ENCODE results near the gene BRD9. TPM values are rescaled to one million over a fixed set of nuclear protein-coding genes. Genes with fewer than 3 reads are reported as not detected.
"Not testable (repeated sequence)": the region's sequence is repeated elsewhere in the genome, so short reads cannot be mapped to it uniquely, and the experiment has no call there.

Gene BRD9
- total RNA-seq, 1 experiment from 2014 or later = 77.6 TPM

GRCh38 chr5:850511-851006, 42.0 kb downstream of the BRD9 start, which contains the start of gene ZDHHC11:
Gene ZDHHC11, minus strand, starts transcription at chr5:850986. Its CDS starts 384 bp downstream, at chr5:850602.
- Histone ChIP-seq H3K9me3 (replicated peaks) (no peaks in the 10 kb centered on the region), H3K27ac (no peak within 1 kb of the TSS), H3K36me3 (no peaks in the 10 kb centered on the region), H3K4me3 (no peak within 1 kb of the TSS), H3K4me1 (replicated peaks) (no peaks in the 10 kb centered on the region), H3K27me3 (replicated peaks) (peaks cover 37% of the 10 kb centered on the region)
- DNase-seq (ENCODE audit: low read depth in 1 of 2, low spot score in 2 of 2) = peak in 1 of 2 experiments; percentile 49

GRCh38 chr5:849651-850301, 42.8 kb downstream of the BRD9 start:
- Histone ChIP-seq H3K4me3 (no peak overlapping the region), H3K4me1 (replicated peaks) (no peaks in the 10 kb centered on the region), H3K27ac (no peak overlapping the region), H3K36me3 (no peaks in the 10 kb centered on the region), H3K9me3 (replicated peaks) (no peaks in the 10 kb centered on the region), H3K27me3 (replicated peaks) (peaks cover 37% of the 10 kb centered on the region)
- peak in 1 of 2 experiments; percentile 36 for DNase-seq (ENCODE audit: low read depth in 1 of 2, low spot score in 2 of 2)

DNA sequence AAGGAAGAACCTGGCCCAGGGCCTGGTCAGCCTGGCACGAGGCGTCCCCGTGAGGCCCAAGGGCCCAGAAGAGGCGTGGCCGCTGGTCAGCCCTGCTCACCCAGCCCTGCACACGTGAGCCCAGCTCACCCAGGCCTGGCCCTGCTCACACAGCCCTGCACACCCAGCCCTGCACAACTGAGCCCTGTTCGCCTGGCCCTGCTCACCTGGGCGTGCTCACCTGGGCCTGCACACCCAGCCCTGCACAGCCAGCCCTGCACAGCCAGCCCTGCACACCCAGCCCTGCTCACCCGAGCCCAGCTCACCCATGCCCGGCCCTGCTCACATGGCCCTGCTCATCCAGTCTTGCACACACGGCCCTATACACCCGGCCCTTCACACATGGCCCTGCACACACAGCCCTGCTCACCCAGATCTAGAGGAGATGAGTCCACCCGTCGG, 43.9 kb downstream of the BRD9 start:
- Histone ChIP-seq H3K4me1 (replicated peaks) (no peaks in the 10 kb centered on the region), H3K4me3 (no peak overlapping the region), H3K27ac (no peak overlapping the region), H3K27me3 (replicated peaks) (peaks cover 37% of the 10 kb centered on the region), H3K9me3 (replicated peaks) (no peaks in the 10 kb centered on the region), H3K36me3 (no peaks in the 10 kb centered on the region)
- DNase-seq (ENCODE audit: low read depth in 1 of 2, low spot score in 2 of 2) = peak in 1 of 2 experiments; percentile 42

- H3K27me3 ChIP-seq (replicated peaks) = peaks cover 37% of the 10 kb centered on the region
- H3K4me3 ChIP-seq; H3K27ac ChIP-seq; H3K4me1 ChIP-seq (replicated peaks); H3K9me3 ChIP-seq (replicated peaks); H3K36me3 ChIP-seq: not testable (repeated sequence)
- DNase-seq (ENCODE audit: low read depth in 1 of 2, low spot score in 2 of 2) = peak in 1 of 2 experiments; percentile 39
Measured at GRCh38 chr5:847736-848135, 44.9 kb downstream of the BRD9 start.

- not testable (repeated sequence) for H3K9me3 ChIP-seq (replicated peaks); H3K4me1 ChIP-seq (replicated peaks); H3K4me3 ChIP-seq; H3K36me3 ChIP-seq; H3K27ac ChIP-seq
- H3K27me3 ChIP-seq (replicated peaks) = peaks cover 35% of the 10 kb centered on the region
- peak in 1 of 2 experiments; percentile 40 for DNase-seq (ENCODE audit: low read depth in 1 of 2, low spot score in 2 of 2)
Measured at GRCh38 chr5:847212-847611, 45.4 kb downstream of the BRD9 start.

DNA sequence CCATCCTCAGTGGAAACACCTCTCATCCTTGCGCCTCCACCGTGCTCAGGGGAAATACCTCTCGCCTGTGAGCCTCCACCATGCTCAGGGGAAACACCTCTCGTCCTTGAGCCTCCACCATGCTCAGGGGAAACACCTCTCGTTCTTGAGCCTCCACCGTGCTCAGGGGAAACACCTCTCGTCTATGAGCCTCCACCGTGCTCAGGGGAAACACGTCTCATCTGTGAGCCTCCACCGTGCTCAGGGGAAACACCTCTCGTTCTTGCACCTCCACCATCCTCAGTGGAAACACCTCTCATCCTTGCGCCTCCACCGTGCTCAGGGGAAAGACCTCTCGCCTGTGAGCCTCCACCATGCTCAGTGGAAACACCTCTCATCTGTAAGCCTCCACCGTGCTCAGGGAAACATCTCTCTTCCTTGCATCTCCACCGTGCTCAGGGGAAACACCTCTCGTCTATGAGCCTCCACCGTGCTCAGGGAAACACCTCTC, 46.0 kb downstream of the BRD9 start:
- H3K36me3 ChIP-seq; H3K9me3 ChIP-seq (replicated peaks); H3K4me1 ChIP-seq (replicated peaks); H3K4me3 ChIP-seq; H3K27ac ChIP-seq: not testable (repeated sequence)
- peak in 1 of 2 experiments; percentile 49 for DNase-seq (ENCODE audit: low read depth in 1 of 2, low spot score in 2 of 2)
- peaks cover 31% of the 10 kb centered on the region for H3K27me3 ChIP-seq (replicated peaks)

GRCh38 chr5:845676-846601, 46.7 kb downstream of the BRD9 start:
- peak in 1 of 2 experiments; percentile 25 for DNase-seq (ENCODE audit: low read depth in 1 of 2, low spot score in 2 of 2)

GRCh38 chr5:845031-845675, 47.4 kb downstream of the BRD9 start:
- DNase-seq (ENCODE audit: low read depth in 1 of 2, low spot score in 2 of 2) = peak in 1 of 2 experiments; percentile 52

More at GRCh38 chr5:845676-846601, 46.7 kb downstream of the BRD9 start:
- H3K4me3 ChIP-seq; H3K27ac ChIP-seq; H3K9me3 ChIP-seq (replicated peaks); H3K36me3 ChIP-seq; H3K4me1 ChIP-seq (replicated peaks): not testable (repeated sequence)
- H3K27me3 ChIP-seq (replicated peaks) = peaks cover 25% of the 10 kb centered on the region

DNA sequence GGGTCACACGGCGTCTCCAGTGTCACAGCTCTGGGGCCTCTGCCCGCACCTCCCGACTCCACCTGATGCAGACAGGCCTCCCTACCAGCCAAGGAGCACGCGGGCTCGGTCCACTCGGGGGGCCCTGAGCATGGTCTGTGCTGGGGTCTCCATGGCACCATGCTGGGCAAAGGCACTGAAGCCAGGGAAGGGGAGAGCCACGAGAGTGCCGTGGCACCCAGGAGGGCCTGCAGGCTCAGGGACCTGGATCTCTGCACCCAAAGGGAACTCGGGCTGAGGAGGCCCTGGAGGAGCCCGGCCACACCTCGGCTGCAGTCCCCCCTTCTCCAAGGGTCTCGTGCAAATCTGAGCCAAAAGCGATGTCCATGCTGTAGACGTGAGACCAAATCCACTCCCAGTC, 48.2 kb downstream of the BRD9 start:
- not testable (repeated sequence) for H3K9me3 ChIP-seq (replicated peaks); H3K36me3 ChIP-seq; H3K4me3 ChIP-seq; H3K4me1 ChIP-seq (replicated peaks); H3K27ac ChIP-seq
- peaks cover 11% of the 10 kb centered on the region for H3K27me3 ChIP-seq (replicated peaks)
- peak in 1 of 2 experiments; percentile 49 for DNase-seq (ENCODE audit: low read depth in 1 of 2, low spot score in 2 of 2)

More at GRCh38 chr5:845031-845675, 47.4 kb downstream of the BRD9 start:
- not testable (repeated sequence) for H3K36me3 ChIP-seq; H3K9me3 ChIP-seq (replicated peaks); H3K27ac ChIP-seq; H3K4me3 ChIP-seq; H3K4me1 ChIP-seq (replicated peaks)
- peaks cover 17% of the 10 kb centered on the region for H3K27me3 ChIP-seq (replicated peaks)

DNA sequence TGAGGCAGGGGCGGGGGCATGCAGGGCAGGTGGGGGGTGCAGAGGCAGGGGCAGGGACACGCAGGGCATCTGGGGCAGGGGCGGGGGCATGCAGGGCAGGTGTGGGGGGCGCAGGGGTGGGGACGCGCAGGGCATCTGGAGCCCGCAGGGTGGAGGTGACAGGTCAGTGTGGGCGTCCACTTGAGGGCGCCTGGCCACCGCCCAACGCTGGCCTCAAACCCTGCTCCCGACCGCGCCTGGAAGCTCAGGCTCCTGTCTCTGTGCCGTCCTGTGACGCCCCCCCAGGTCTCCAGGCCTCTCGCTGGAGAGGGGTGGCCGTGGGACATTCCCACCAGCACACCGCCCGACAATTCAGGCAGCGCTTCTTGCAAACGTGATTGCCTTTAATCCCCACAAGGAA, 48.7 kb downstream of the BRD9 start:
- not testable (repeated sequence) for H3K4me1 ChIP-seq (replicated peaks); H3K27me3 ChIP-seq (replicated peaks); H3K27ac ChIP-seq; H3K4me3 ChIP-seq; H3K9me3 ChIP-seq (replicated peaks); H3K36me3 ChIP-seq
- peak in 1 of 2 experiments; percentile 39 for DNase-seq (ENCODE audit: low read depth in 1 of 2, low spot score in 2 of 2)

- H3K36me3 ChIP-seq; H3K27ac ChIP-seq; H3K4me3 ChIP-seq; H3K4me1 ChIP-seq (replicated peaks); H3K27me3 ChIP-seq (replicated peaks); H3K9me3 ChIP-seq (replicated peaks): not testable (repeated sequence)
- DNase-seq (ENCODE audit: low read depth in 1 of 2, low spot score in 2 of 2) = peak in 1 of 2 experiments; percentile 58
Measured at GRCh38 chr5:843371-843770, 49.2 kb downstream of the BRD9 start.

DNA sequence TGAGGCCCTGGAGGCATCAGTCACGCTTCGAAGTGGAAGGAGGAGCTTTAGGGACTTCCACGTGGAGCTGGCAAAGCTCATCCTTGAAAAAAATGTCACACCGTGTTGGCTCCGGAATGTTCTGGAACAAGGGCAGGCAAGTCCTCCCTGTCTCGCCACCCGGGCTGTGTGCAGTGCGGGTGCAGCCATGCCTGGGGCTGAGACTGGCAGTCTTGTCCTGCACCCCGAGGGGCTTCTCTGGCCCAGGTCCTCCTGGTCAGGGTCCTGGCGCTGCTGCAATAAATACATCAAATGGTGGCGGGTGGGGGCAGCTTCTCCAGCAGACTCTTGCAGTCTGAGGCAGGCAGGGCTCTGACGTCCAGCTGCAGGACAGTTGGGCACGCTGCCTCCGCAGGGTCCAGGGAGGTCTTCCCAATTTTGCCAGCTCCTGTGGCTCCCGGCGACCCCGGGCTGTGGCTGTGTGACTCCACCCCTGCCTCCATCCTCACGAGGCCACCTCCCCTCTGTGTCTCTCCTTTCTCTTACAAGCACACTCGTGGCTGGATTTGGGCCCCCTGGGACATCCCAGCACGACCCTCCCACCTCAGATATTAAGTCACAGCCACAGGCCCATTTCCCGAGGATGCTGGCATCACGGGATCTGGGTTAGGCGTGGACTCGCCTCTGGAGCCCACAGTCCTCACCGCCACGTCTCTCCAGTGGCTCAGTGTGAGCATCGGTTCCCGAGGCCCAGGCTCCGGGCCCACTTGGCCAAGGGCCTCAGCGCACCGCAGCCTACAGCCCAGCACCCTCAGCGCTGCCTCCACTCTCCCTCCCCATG, 50.0 kb downstream of the BRD9 start:
- peak in 1 of 2 experiments; percentile 55 for DNase-seq (ENCODE audit: low read depth in 1 of 2, low spot score in 2 of 2)
- H3K4me1 ChIP-seq (replicated peaks); H3K9me3 ChIP-seq (replicated peaks); H3K4me3 ChIP-seq; H3K36me3 ChIP-seq; H3K27ac ChIP-seq; H3K27me3 ChIP-seq (replicated peaks): not testable (repeated sequence)
